GM10266 (cell line): ENCODE measurements around the gene OR9Q1.

Source experiments
- DNase-seq: peaks from one replicate; pipeline ENCODE4 v3.0.0; 2012; ENCODE audit errors: extremely low spot score
- TF ChIP-seq, protein P1 (sequence below): IDR thresholded peaks from 2 replicates; pipeline ENCODE4 v1.5.1; 2012; ENCODE audit warnings: mild to moderate bottlenecking, low read depth; ENCODE audit not compliant: control insufficient read depth, insufficient read depth; ENCODE audit errors: missing control alignments

The OR9Q1 gene

DNA sequence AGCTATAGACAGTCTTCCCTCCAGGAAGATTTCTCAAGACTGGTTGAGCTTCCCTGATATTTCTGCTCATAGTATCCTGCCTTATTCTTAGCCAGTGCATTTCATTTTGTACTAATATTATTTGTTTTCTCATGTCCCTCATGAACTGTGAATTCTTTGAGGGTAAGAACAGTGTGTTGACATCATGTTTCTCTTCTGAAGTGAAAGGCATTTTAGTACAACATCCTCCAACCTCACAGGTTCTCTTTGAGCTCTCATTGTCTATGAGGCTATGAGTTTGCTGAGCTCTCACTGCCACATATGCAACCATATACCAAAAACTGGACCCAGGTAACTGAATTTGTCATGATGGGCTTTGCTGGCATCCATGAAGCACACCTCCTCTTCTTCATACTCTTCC is 7.0 kb downstream of the OR9Q1 start, which contains the start of gene OR6Q1:
OR6Q1 (plus strand) TSS at position 301 of the 400 bp plus-strand sequence; CDS start at position 301, 0 bp downstream.
- TF ChIP-seq, protein P1, sequence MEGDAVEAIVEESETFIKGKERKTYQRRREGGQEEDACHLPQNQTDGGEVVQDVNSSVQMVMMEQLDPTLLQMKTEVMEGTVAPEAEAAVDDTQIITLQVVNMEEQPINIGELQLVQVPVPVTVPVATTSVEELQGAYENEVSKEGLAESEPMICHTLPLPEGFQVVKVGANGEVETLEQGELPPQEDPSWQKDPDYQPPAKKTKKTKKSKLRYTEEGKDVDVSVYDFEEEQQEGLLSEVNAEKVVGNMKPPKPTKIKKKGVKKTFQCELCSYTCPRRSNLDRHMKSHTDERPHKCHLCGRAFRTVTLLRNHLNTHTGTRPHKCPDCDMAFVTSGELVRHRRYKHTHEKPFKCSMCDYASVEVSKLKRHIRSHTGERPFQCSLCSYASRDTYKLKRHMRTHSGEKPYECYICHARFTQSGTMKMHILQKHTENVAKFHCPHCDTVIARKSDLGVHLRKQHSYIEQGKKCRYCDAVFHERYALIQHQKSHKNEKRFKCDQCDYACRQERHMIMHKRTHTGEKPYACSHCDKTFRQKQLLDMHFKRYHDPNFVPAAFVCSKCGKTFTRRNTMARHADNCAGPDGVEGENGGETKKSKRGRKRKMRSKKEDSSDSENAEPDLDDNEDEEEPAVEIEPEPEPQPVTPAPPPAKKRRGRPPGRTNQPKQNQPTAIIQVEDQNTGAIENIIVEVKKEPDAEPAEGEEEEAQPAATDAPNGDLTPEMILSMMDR = no peak
- DNase-seq = no peak

DNA sequence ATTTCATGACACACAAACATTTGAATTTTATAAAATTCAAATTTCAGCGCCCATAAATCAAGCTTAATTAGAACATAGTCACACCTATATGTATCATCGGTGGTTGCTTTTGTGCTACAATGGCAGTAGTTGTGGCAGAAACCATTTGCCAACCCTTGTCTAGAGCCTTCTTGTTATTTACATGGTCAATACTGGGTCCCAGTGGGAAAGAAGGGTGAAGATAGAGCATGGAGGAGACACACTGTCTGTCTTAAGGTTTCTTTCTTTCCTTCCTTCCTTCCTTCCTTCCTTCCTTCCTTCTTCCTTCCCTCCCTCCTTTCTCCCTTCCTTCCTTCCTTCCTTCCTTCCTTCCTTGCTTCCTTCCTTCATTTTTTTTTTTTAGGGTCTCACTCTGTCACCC is 10.8 kb downstream of the OR9Q1 start:
- TF ChIP-seq, protein P1 = no peak

DNA sequence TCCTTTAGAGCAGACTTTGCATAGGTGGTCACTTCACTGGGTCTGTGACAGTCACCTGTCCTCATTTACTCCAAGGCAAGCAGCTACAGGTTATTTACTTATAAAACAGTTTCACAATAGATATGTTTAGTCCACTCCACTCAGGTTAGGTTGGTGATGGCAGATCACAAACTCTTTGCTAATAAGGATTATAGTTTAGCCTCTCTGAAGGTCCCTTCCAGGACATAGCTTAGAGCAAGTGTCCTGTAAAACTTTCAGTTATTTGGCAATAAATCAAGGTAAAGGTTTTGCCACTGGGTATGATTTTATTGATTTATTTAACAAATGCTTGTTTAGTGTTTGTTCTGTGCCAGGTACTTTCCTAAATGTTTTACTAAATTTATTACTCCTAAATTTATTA is 15.9 kb downstream of the OR9Q1 start:
- DNase-seq = no peak
- TF ChIP-seq, protein P1 = no peak

More for the DNA sequence above, 10.8 kb downstream of the OR9Q1 start:
- no peak for DNase-seq

DNA sequence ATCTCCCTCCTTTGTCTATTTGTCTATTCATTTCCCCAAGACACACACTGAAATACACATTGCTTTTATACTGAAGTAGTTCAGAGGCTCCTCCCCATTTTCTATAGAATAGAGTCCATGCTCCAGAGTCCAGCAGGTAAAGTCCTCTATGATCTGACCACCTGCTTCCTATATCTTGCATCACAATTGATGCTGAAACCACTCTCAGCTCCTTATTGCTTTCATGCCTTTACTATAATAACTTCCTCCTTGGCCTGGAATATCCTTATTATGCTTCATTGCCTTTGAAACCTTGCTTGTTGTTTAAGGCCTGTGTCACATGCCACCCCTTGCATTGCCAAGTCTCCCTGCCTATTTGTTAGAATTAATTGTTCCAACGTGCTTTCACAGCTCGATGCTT is 19.7 kb downstream of the OR9Q1 start:
- TF ChIP-seq, protein P1 = no peak
- DNase-seq = no peak

DNA sequence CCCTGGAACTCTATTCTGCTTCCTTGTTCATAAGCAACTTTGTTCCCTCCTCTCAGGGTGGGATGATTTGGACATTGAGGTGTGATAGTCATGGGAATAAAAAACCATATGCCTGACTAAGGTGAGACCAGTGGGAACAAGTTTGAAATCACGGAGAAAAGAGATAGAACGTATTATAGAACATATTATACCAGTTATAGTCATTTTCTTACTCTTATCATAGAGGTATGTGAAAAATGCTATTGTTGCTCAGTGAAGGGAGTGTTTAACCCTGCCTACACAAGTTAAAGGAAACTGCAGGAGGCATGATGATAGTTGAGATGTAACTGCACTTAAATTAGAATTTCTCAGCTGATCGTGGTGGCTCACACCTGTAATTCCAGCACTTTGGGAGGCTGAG is 22.6 kb downstream of the OR9Q1 start:
- TF ChIP-seq, protein P1 = no peak
- DNase-seq = no peak

DNA sequence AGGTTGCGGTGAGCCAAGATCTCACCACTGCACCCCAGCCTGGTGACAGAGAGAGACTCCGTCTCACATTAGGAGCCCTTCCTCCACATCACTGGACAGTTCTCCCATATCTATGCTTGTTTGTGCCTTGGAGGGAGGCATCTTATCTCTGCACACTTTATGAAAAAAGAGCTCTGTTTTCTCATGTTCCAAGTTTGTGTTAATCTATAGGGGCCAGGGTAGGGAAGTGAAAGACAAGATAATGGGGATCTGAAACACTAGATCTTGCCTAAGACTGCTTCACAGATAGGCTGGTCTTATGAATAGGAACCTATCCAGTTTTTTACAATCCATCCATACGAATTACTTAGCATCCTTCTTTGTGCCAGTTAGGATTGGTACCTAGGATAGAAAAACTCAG is 24.1 kb downstream of the OR9Q1 start:
- no peak for DNase-seq
- TF ChIP-seq, protein P1 = no peak

DNA sequence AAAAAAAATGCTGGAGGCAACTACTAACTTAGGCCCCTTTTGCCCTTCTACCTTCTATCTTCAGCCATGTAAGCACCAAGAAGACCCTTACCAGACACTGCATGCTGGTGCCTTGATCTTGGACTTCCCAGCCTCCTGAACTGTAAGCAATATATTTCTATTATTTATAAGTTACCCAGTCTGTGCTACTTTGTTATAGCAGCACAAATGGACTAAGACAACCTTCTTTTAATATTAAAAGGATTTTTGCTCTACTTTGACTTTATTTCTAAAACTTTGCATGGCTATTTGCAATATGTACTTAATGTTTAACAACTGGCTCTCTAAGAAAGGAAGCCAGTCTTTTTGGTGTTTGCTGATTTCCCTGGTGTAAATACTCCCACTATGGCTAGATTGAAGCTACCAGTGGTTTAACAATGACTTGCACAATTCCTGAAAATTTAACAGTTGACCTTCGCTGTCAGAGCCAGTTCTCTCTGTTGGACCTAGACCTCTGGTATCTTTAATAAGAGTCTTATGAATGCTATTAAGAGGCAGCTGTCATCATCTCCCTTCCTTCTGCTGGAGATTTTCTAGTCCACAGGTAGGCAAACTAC is 32.2 kb downstream of the OR9Q1 start:
- TF ChIP-seq, protein P1 = no peak
- no peak for DNase-seq
